ENCODE measurements around the gene SOHLH1.

SOHLH1 gene

GRCh38 chr9:135741276-135742219 is 42.3 kb upstream of the SOHLH1 start:
- Histone ChIP-seq H3K9ac (ENCODE audit: low read length) (no peak overlapping the region), H3K4me1 (ENCODE audit: insufficient read depth, low read length, severe bottlenecking) (no peaks in the 10 kb centered on the region), H3K4me3 (ENCODE audit: low read depth, low read length, poor library complexity, severe bottlenecking) (no peak overlapping the region), H3K4me2 (ENCODE audit: low read length) (no peak overlapping the region), H3K9me2 (ENCODE audit: low read depth, low read length) (no peaks in the 10 kb centered on the region), H3K9me3 (ENCODE audit: low read length) (no peaks in the 10 kb centered on the region), H2AFZ (ENCODE audit: low read length) (no peak overlapping the region), H3K27me3 (ENCODE audit: insufficient read depth, low read length) (no peaks in the 10 kb centered on the region; the same call in 1 of the 2 replicates), H3F3A (ENCODE audit: insufficient read depth, low read length) (no peaks in the 10 kb centered on the region), H4K20me1 (ENCODE audit: insufficient read depth, low read length) (no peaks in the 10 kb centered on the region), H3K27ac (ENCODE audit: low read depth, low read length, poor library complexity, severe bottlenecking) (no peak overlapping the region), H3K36me3 (ENCODE audit: insufficient read depth, low read length) (no peaks in the 10 kb centered on the region), H3K79me2 (ENCODE audit: insufficient read depth, low read length) (no peaks in the 10 kb centered on the region)
- TF ChIP-seq EZH2 (IDR thresholded peaks at IDR 0.05; ENCODE audit: borderline replicate concordance, low read length) (no peak), CTCF (IDR thresholded peaks at IDR 0.05; ENCODE audit: low read length) (no peak)

GRCh38 chr9:135739271-135740220 is 40.3 kb upstream of the SOHLH1 start:
- no peaks in the 10 kb centered on the region for H3K4me1 ChIP-seq (ENCODE audit: insufficient read depth, low read length, severe bottlenecking)
- H3F3A ChIP-seq (ENCODE audit: insufficient read depth, low read length): no peaks in the 10 kb centered on the region
- no peak overlapping the region for H3K9ac ChIP-seq (ENCODE audit: low read length)
- H3K4me2 ChIP-seq (ENCODE audit: low read length): no peak overlapping the region
- no peak overlapping the region for H2AFZ ChIP-seq (ENCODE audit: low read length)
- TF ChIP-seq CTCF (IDR thresholded peaks at IDR 0.05; ENCODE audit: low read length): no peak
- no peak for TF ChIP-seq EZH2 (IDR thresholded peaks at IDR 0.05; ENCODE audit: borderline replicate concordance, low read length)
- H3K9me2 ChIP-seq (ENCODE audit: low read depth, low read length): no peaks in the 10 kb centered on the region
- H3K9me3 ChIP-seq (ENCODE audit: low read length): no peaks in the 10 kb centered on the region
- H3K36me3 ChIP-seq (ENCODE audit: insufficient read depth, low read length): no peaks in the 10 kb centered on the region
- no peak overlapping the region for H3K27ac ChIP-seq (ENCODE audit: low read depth, low read length, poor library complexity, severe bottlenecking)
- H3K79me2 ChIP-seq (ENCODE audit: insufficient read depth, low read length): no peaks in the 10 kb centered on the region
- H3K27me3 ChIP-seq (ENCODE audit: insufficient read depth, low read length): no peaks in the 10 kb centered on the region; the same call in 1 of the 2 replicates
- H4K20me1 ChIP-seq (ENCODE audit: insufficient read depth, low read length): no peaks in the 10 kb centered on the region
- no peak overlapping the region for H3K4me3 ChIP-seq (ENCODE audit: low read depth, low read length, poor library complexity, severe bottlenecking)

- Histone ChIP-seq H3K27ac (ENCODE audit: low read depth, low read length, poor library complexity, severe bottlenecking) (no peak overlapping the region), H3K79me2 (ENCODE audit: insufficient read depth, low read length) (no peaks in the 10 kb centered on the region), H3K27me3 (ENCODE audit: insufficient read depth, low read length) (no peaks in the 10 kb centered on the region; the same call in 1 of the 2 replicates), H3K4me2 (ENCODE audit: low read length) (no peak overlapping the region), H3K9me3 (ENCODE audit: low read length) (no peaks in the 10 kb centered on the region), H4K20me1 (ENCODE audit: insufficient read depth, low read length) (no peaks in the 10 kb centered on the region), H3F3A (ENCODE audit: insufficient read depth, low read length) (no peaks in the 10 kb centered on the region), H3K4me1 (ENCODE audit: insufficient read depth, low read length, severe bottlenecking) (no peaks in the 10 kb centered on the region), H3K9ac (ENCODE audit: low read length) (no peak overlapping the region), H2AFZ (ENCODE audit: low read length) (no peak overlapping the region), H3K4me3 (ENCODE audit: low read depth, low read length, poor library complexity, severe bottlenecking) (no peak overlapping the region), H3K36me3 (ENCODE audit: insufficient read depth, low read length) (no peaks in the 10 kb centered on the region), H3K9me2 (ENCODE audit: low read depth, low read length) (no peaks in the 10 kb centered on the region)
- TF ChIP-seq EZH2 (IDR thresholded peaks at IDR 0.05; ENCODE audit: borderline replicate concordance, low read length): no peak
- TF ChIP-seq CTCF (IDR thresholded peaks at IDR 0.05; ENCODE audit: low read length): no peak
Observed at GRCh38 chr9:135737840-135738521, 38.7 kb upstream of the SOHLH1 start.

All from OCI-LY1 (cell line).